Lung microvascular endothelial cell (primary cell): ENCODE results near the gene LGALS7. TPM values are rescaled to one million over a fixed set of nuclear protein-coding genes. Genes with fewer than 3 reads are reported as not detected.

Experiments used
- DNase-seq, 2 donors: peaks; one replicate each; pipeline versions ENCODE4 v3.0.0 to v3.0.0-alpha.2; 2010; ENCODE audit warnings: low read depth in 2 of 2
- total RNA-seq: library from RNA; depleted of rRNA; stranded (reverse); fragments of >200 nt; gene quantifications from 2 replicates; pipeline ENCODE4 v1.2.1, GENCODE V29; 2014

LGALS7 gene
- total RNA-seq, 1 donor from 2014 or later, result not detected

- peak in 1 of 2 donors; percentile 64 for DNase-seq
These were observed 45.3 kb downstream of the LGALS7 start for GRCh38 chr19:38727868-38728660.

- no peak for DNase-seq
These were observed 45.9 kb downstream of the LGALS7 start for GRCh38 chr19:38727306-38727867.

- no peak for DNase-seq
These were observed 46.5 kb downstream of the LGALS7 start for GRCh38 chr19:38726761-38727301.

GRCh38 chr19:38726284-38726673, 47.0 kb downstream of the LGALS7 start:
- no peak for DNase-seq

GRCh38 chr19:38725469-38726283, 47.6 kb downstream of the LGALS7 start:
- no peak for DNase-seq

- DNase-seq, result no peak
These were observed 49.1 kb downstream of the LGALS7 start for GRCh38 chr19:38723990-38724854.

- no peak for DNase-seq
These were observed 49.7 kb downstream of the LGALS7 start for GRCh38 chr19:38723606-38723965.

- DNase-seq, result no peak
These were observed 50.2 kb downstream of the LGALS7 start for GRCh38 chr19:38722947-38723605.

- no peak for DNase-seq
These were observed 51.1 kb downstream of the LGALS7 start for GRCh38 chr19:38721979-38722773.

- no peak for DNase-seq
These were observed 51.8 kb downstream of the LGALS7 start for GRCh38 chr19:38721496-38721895.

Other genes with a start within 250 kb of the LGALS7 start
- not detected in 2 replicates for gene MAP4K1, start 155.6 kb downstream of the LGALS7 start, total RNA-seq
- 260 and 318 TPM in 2 replicates for gene EIF3K, start 154.3 kb downstream of the LGALS7 start, total RNA-seq
- gene ACTN4, start 125.9 kb downstream of the LGALS7 start, total RNA-seq, result 131 and 136 TPM in 2 replicates
- gene CAPN12, start 29.0 kb downstream of the LGALS7 start, total RNA-seq, result under 0.01 TPM in 2 replicates
- not detected in 2 replicates for gene LGALS7B, start 15.7 kb upstream of the LGALS7 start, total RNA-seq
- not detected in 2 replicates for gene LGALS4, start 39.4 kb upstream of the LGALS7 start, total RNA-seq
- gene ECH1, start 58.3 kb upstream of the LGALS7 start, total RNA-seq, result 49.0 and 49.7 TPM in 2 replicates
- gene HNRNPL, start 76.5 kb upstream of the LGALS7 start, total RNA-seq, result 204 and 211 TPM in 2 replicates
- 6.1 and 11.7 TPM in 2 replicates for gene RINL, start 104.8 kb upstream of the LGALS7 start, total RNA-seq
- 63.2 and 105 TPM in 2 replicates for gene SIRT2, start 126.1 kb upstream of the LGALS7 start, total RNA-seq
- gene NFKBIB, start 126.5 kb upstream of the LGALS7 start, total RNA-seq, result 7.6 and 11.3 TPM in 2 replicates
- gene CCER2, start 138.7 kb upstream of the LGALS7 start, total RNA-seq, result not detected in 2 replicates
- 16.5 and 19.2 TPM in 2 replicates for gene SARS2, start 157.2 kb upstream of the LGALS7 start, total RNA-seq
- gene MRPS12, start 157.4 kb upstream of the LGALS7 start, total RNA-seq, result 36.4 and 41.9 TPM in 2 replicates
- 17.0 and 20.0 TPM in 2 replicates for gene FBXO17, start 202.2 kb upstream of the LGALS7 start, total RNA-seq